ENCODE data around the gene FGF11.
A peak's percentile ranks its signal among the peaks of the same experiment; 100 is the strongest.

Gene FGF11

GRCh38 chr17:7427549-7427948, 11.8 kb upstream of the FGF11 start:
- DNase-seq (ENCODE audit: extremely low read depth in 1 of 2, low read depth in 1 of 2): no peak

GRCh38 chr17:7428557-7428956, 10.8 kb upstream of the FGF11 start, which contains the start of gene SPEM3:
Gene SPEM3, plus strand, starts transcription at chr17:7428857. Its CDS starts 46 bp downstream, at chr17:7428903.
- DNase-seq (ENCODE audit: extremely low read depth in 1 of 2, low read depth in 1 of 2): no peak

GRCh38 chr17:7429722-7430121, 9.6 kb upstream of the FGF11 start:
- DNase-seq (ENCODE audit: extremely low read depth in 1 of 2, low read depth in 1 of 2): no peak

- no peak for DNase-seq (ENCODE audit: extremely low read depth in 1 of 2, low read depth in 1 of 2)
Measured at GRCh38 chr17:7431231-7431630, 8.1 kb upstream of the FGF11 start.

GRCh38 chr17:7432296-7432695, 7.0 kb upstream of the FGF11 start:
- no peak for DNase-seq (ENCODE audit: extremely low read depth in 1 of 2, low read depth in 1 of 2)

GRCh38 chr17:7435676-7436555, 3.4 kb upstream of the FGF11 start:
- peak; percentile 30 to 41 for DNase-seq (ENCODE audit: extremely low read depth in 1 of 2, low read depth in 1 of 2)

- DNase-seq (ENCODE audit: extremely low read depth in 1 of 2, low read depth in 1 of 2): peak; percentile 70
Measured at GRCh38 chr17:7436556-7437368, 2.5 kb upstream of the FGF11 start.

- DNase-seq (ENCODE audit: extremely low read depth in 1 of 2, low read depth in 1 of 2): no peak
Measured at GRCh38 chr17:7437369-7437863, 1.9 kb upstream of the FGF11 start.

- DNase-seq (ENCODE audit: extremely low read depth in 1 of 2, low read depth in 1 of 2): peak in 1 of 2 donors; percentile 45
Measured at GRCh38 chr17:7437950-7438614, 1.2 kb upstream of the FGF11 start.

- no peak for DNase-seq (ENCODE audit: extremely low read depth in 1 of 2, low read depth in 1 of 2)
Measured at GRCh38 chr17:7438656-7439460, 454 bp upstream of the FGF11 start.

- DNase-seq (ENCODE audit: extremely low read depth in 1 of 2, low read depth in 1 of 2): no peak
Measured at GRCh38 chr17:7440113-7440833, 961 bp downstream of the FGF11 start.

GRCh38 chr17:7440834-7441195, 1.5 kb downstream of the FGF11 start:
- no peak for DNase-seq (ENCODE audit: extremely low read depth in 1 of 2, low read depth in 1 of 2)

- no peak for DNase-seq (ENCODE audit: extremely low read depth in 1 of 2, low read depth in 1 of 2)
Measured at GRCh38 chr17:7441266-7441665, 2.0 kb downstream of the FGF11 start.

GRCh38 chr17:7442142-7442541, 2.8 kb downstream of the FGF11 start:
- no peak for DNase-seq (ENCODE audit: extremely low read depth in 1 of 2, low read depth in 1 of 2)

GRCh38 chr17:7443499-7444485, 4.5 kb downstream of the FGF11 start:
- DNase-seq (ENCODE audit: extremely low read depth in 1 of 2, low read depth in 1 of 2): no peak

GRCh38 chr17:7444682-7445618, 5.6 kb downstream of the FGF11 start, which contains the start of gene CHRNB1:
Gene CHRNB1, plus strand, starts transcription at chr17:7445061. Its CDS starts 67 bp downstream, at chr17:7445128.
- DNase-seq (ENCODE audit: extremely low read depth in 1 of 2, low read depth in 1 of 2): no peak

- no peak for DNase-seq (ENCODE audit: extremely low read depth in 1 of 2, low read depth in 1 of 2)
Measured at GRCh38 chr17:7445619-7445968, 6.3 kb downstream of the FGF11 start.

Data from stimulated activated CD8-positive, alpha-beta memory T cell treated with anti-CD3 and anti-CD28 coated beads, Interleukin-7, amount 100 ng/mL, for 48 hours (primary cell).